GM23338 (cell line): ENCODE data around the gene MRPS10. TPM values are rescaled to one million over a fixed set of nuclear protein-coding genes. Genes with fewer than 3 reads are reported as not detected.

ENCODE experiments used
- ATAC-seq: fragments of 200-7000 bp; cut with Tn5 transposase; 3 replicates; pipeline ENCODE4 v1.9.1; 2020
- DNase-seq: peaks from one replicate; pipeline ENCODE4 v3.0.0-alpha.2; 2015; ENCODE audit warnings: low spot score
- H2AFZ ChIP-seq: fragments of 200-600 bp; sonication (generic); 2 replicates; pipeline ENCODE4 v1.8.0; 2016; ENCODE audit warnings: antibody characterized with exemption, mild to moderate bottlenecking, moderate library complexity
- H3F3A ChIP-seq: fragments of 200-600 bp; sonication (generic); replicated peaks from 2 replicates; pipeline ENCODE4 v1.8.0; 2017; ENCODE audit warnings: antibody characterized with exemption, mixed run types, low read depth
- H3K27ac ChIP-seq: fragments of 200-600 bp; sonication (generic); 2 replicates; pipeline ENCODE4 v1.6.1; 2016; ENCODE audit warnings: low read depth
- H3K27me3 ChIP-seq: fragments of 200-600 bp; sonication (generic); 2 replicates; pipeline ENCODE4 v1.8.0; 2016; ENCODE audit warnings: mild to moderate bottlenecking, mixed run types, moderate library complexity; ENCODE audit not compliant: insufficient read depth
- H3K36me3 ChIP-seq: fragments of 200-600 bp; sonication (generic); 2 replicates; pipeline ENCODE4 v1.8.0; 2016; ENCODE audit warnings: mild to moderate bottlenecking; ENCODE audit not compliant: insufficient read depth
- H3K4me1 ChIP-seq: fragments of 200-600 bp; sonication (generic); 2 replicates; pipeline ENCODE4 v1.8.0; 2016; ENCODE audit warnings: mild to moderate bottlenecking, moderate library complexity; ENCODE audit not compliant: insufficient read depth
- H3K4me2 ChIP-seq: fragments of 200-600 bp; sonication (generic); 2 replicates; pipeline ENCODE4 v1.7.1; 2017; ENCODE audit warnings: mixed run types
- H3K4me3 ChIP-seq: fragments of 200-600 bp; sonication (generic); 2 replicates; pipeline ENCODE4 v1.6.1; 2016; ENCODE audit warnings: mixed run types
- H3K79me2 ChIP-seq: fragments of 200-600 bp; sonication (generic); replicated peaks from 2 replicates; pipeline ENCODE4 v1.8.0; 2017; ENCODE audit warnings: mild to moderate bottlenecking; ENCODE audit not compliant: insufficient read depth
- H3K9me2 ChIP-seq: fragments of 200-600 bp; sonication (generic); 2 replicates; pipeline ENCODE4 v1.8.0; 2017; ENCODE audit not compliant: insufficient read depth
- H4K20me1 ChIP-seq: fragments of 200-600 bp; sonication (generic); replicated peaks from 2 replicates; pipeline ENCODE4 v1.8.0; 2017; ENCODE audit warnings: mild to moderate bottlenecking; ENCODE audit not compliant: insufficient read depth
- H3K27ac Mint-ChIP-seq: 2 replicates; pipeline ENCODE4 v1.8.0; 2020; ENCODE audit warnings: inconsistent platforms, mild to moderate bottlenecking, moderate library complexity, mixed read lengths
- H3K27me3 Mint-ChIP-seq: 3 replicates; pipeline ENCODE4 v1.8.0; 2022; ENCODE audit warnings: low read depth, mild to moderate bottlenecking, moderate library complexity, mixed read lengths, inconsistent platforms; ENCODE audit not compliant: insufficient read depth, poor library complexity
- H3K36me3 Mint-ChIP-seq: 3 replicates; pipeline ENCODE4 v1.8.0; 2021; ENCODE audit warnings: low read depth, mild to moderate bottlenecking, inconsistent platforms, moderate library complexity, mixed read lengths
- H3K4me1 Mint-ChIP-seq: 3 replicates; pipeline ENCODE4 v1.8.0; 2020; ENCODE audit warnings: mild to moderate bottlenecking, inconsistent platforms, mixed read lengths
- H3K4me3 Mint-ChIP-seq: 3 replicates; pipeline ENCODE4 v1.8.0; 2021; ENCODE audit warnings: moderate library complexity, mild to moderate bottlenecking, inconsistent platforms, mixed read lengths
- H3K9me3 Mint-ChIP-seq: 3 replicates; pipeline ENCODE4 v1.8.0; 2020; ENCODE audit warnings: moderate library complexity, mild to moderate bottlenecking, inconsistent platforms, mixed read lengths
- CREB1 ChIP-seq: fragments of 250-450 bp; sonication (Bioruptor Pico); IDR thresholded peaks from 2 replicates; pipeline ENCODE4 v1.5.0; 2020; ENCODE audit warnings: low read depth, mild to moderate bottlenecking, moderate library complexity
- ETS1 ChIP-seq: IDR thresholded peaks from 2 replicates; pipeline ENCODE4 v1.6.1; 2016; ENCODE audit warnings: antibody characterized with exemption
- EZH2 ChIP-seq: fragments of 200-600 bp; sonication (generic); IDR thresholded peaks from one replicate; pipeline ENCODE4 v1.8.0; 2017; ENCODE audit warnings: antibody characterized with exemption, mild to moderate bottlenecking, low read depth; ENCODE audit not compliant: unreplicated experiment
- JUNB ChIP-seq: IDR thresholded peaks from one replicate; pipeline ENCODE4 v1.6.1; 2016; ENCODE audit warnings: antibody characterized with exemption; ENCODE audit not compliant: unreplicated experiment
- POLR2AphosphoS5 ChIP-seq: IDR thresholded peaks from 2 replicates; pipeline ENCODE4 v1.6.1; 2016; ENCODE audit warnings: antibody characterized with exemption, low read depth
- STAT1 ChIP-seq: IDR thresholded peaks from one replicate; pipeline ENCODE4 v1.6.1; 2016; ENCODE audit warnings: antibody characterized with exemption; ENCODE audit not compliant: unreplicated experiment
- ZNF114 ChIP-seq: fragments of 250-450 bp; sonication (Bioruptor Pico); IDR thresholded peaks from 2 replicates; pipeline ENCODE4 v1.5.0; 2020; ENCODE audit warnings: mild to moderate bottlenecking, moderate library complexity
- ZNF462 ChIP-seq: fragments of 250-450 bp; sonication (Bioruptor Pico); IDR thresholded peaks from 2 replicates; pipeline ENCODE4 v1.5.0; 2020; ENCODE audit warnings: mild to moderate bottlenecking, moderate library complexity
- polyA plus RNA-seq: library from polyadenylated mRNA; unstranded; fragments of >200 nt; fragmentation: Nextera tagmentation; extraction: Ambion mirVana; gene quantifications from 2 replicates; pipeline ENCODE4 v1.2.1, GENCODE V29; 2016
- total RNA-seq: library from RNA; depleted of rRNA; stranded (reverse); fragments of >200 nt; shearing (Covaris generic); gene quantifications from 2 replicates; pipeline ENCODE4 v1.2.3, GENCODE V29; 2014

MRPS10 gene
- total and polyA plus RNA-seq, 2 experiments from 2014 or later = 36.2 to 42.7 TPM

GRCh38 chr6:42197555-42198362, 19.9 kb downstream of the MRPS10 start:
- Histone ChIP-seq H3F3A (0 out of 2 replicates have a peak, but pooled peaks cover 9% of the 10 kb centered on the region), H3K79me2 (no peaks in the 10 kb centered on the region), H3K9me2 (no peaks in the 10 kb centered on the region; the same call in 1 of the 2 replicates), H3K4me1 (peaks cover 6% of the 10 kb centered on the region), H3K36me3 (no peaks in the 10 kb centered on the region), H3K4me3 (no peak overlapping the region), H2AFZ (no peak overlapping the region), H3K4me2 (no peak overlapping the region), H4K20me1 (no peaks in the 10 kb centered on the region), H3K27ac (no peak overlapping the region), H3K27me3 (no peaks in the 10 kb centered on the region)
- Mint-ChIP-seq H3K36me3 (no peaks in the 10 kb centered on the region; the same call in 2 of the 3 replicates), H3K9me3 (no peaks in the 10 kb centered on the region), H3K4me1 (peaks cover 18% of the 10 kb centered on the region), H3K27me3 (peaks cover 4% of the 10 kb centered on the region), H3K4me3 (no peak overlapping the region), H3K27ac (no peak overlapping the region)
- DNase-seq (no peak), ATAC-seq (no peak)
- no peak for TF ChIP-seq EZH2

GRCh38 chr6:42195415-42195814, 22.2 kb downstream of the MRPS10 start:
- H3F3A ChIP-seq = 0 out of 2 replicates have a peak, but pooled peaks cover 9% of the 10 kb centered on the region
- TF ChIP-seq STAT1 = no peak
- no peak for ATAC-seq
- H3K9me2 ChIP-seq = no peaks in the 10 kb centered on the region; the same call in 1 of the 2 replicates
- H3K4me1 Mint-ChIP-seq = peaks cover 17% of the 10 kb centered on the region
- no peaks in the 10 kb centered on the region for H3K27me3 ChIP-seq
- no peaks in the 10 kb centered on the region for H3K36me3 ChIP-seq
- H4K20me1 ChIP-seq = no peaks in the 10 kb centered on the region
- H3K9me3 Mint-ChIP-seq = no peaks in the 10 kb centered on the region
- peaks cover 6% of the 10 kb centered on the region for H3K4me1 ChIP-seq
- H2AFZ ChIP-seq = no peak overlapping the region
- H3K4me3 Mint-ChIP-seq = no peak overlapping the region
- H3K27me3 Mint-ChIP-seq = peaks cover 8% of the 10 kb centered on the region
- no peak overlapping the region for H3K4me2 ChIP-seq
- H3K27ac ChIP-seq = no peak overlapping the region; the same call in 1 of the 2 replicates
- H3K27ac Mint-ChIP-seq = no peak overlapping the region
- no peaks in the 10 kb centered on the region for H3K79me2 ChIP-seq
- no peak overlapping the region for H3K4me3 ChIP-seq
- DNase-seq = no peak
- H3K36me3 Mint-ChIP-seq = no peaks in the 10 kb centered on the region; the same call in 2 of the 3 replicates

- H3K4me3 ChIP-seq = no peak overlapping the region
- H3K9me3 Mint-ChIP-seq = no peaks in the 10 kb centered on the region
- peaks cover 17% of the 10 kb centered on the region for H3K4me1 Mint-ChIP-seq
- no peak overlapping the region for H3K27ac Mint-ChIP-seq
- no peaks in the 10 kb centered on the region for H3K36me3 ChIP-seq
- H4K20me1 ChIP-seq = no peaks in the 10 kb centered on the region
- H3K27me3 Mint-ChIP-seq = peaks cover 8% of the 10 kb centered on the region
- peak; percentile 29; the same call in 2 of the 3 replicates for ATAC-seq
- peak overlapping the region; percentile 29; the same call in 1 of the 2 replicates for H3K27ac ChIP-seq
- H3K4me2 ChIP-seq = peak overlapping the region; percentile 28; the same call in 1 of the 2 replicates
- H3K79me2 ChIP-seq = no peaks in the 10 kb centered on the region
- H3K4me3 Mint-ChIP-seq = no peak overlapping the region
- no peaks in the 10 kb centered on the region; the same call in 2 of the 3 replicates for H3K36me3 Mint-ChIP-seq
- 0 out of 2 replicates have a peak, but pooled peaks cover 9% of the 10 kb centered on the region for H3F3A ChIP-seq
- DNase-seq = no peak
- H3K9me2 ChIP-seq = no peaks in the 10 kb centered on the region; the same call in 1 of the 2 replicates
- no peaks in the 10 kb centered on the region for H3K27me3 ChIP-seq
- H3K4me1 ChIP-seq = peaks cover 6% of the 10 kb centered on the region
- H2AFZ ChIP-seq = no peak overlapping the region
- TF ChIP-seq CREB1 (CRISPR knock-in tag) (no peak), ETS1 (no peak), JUNB (no peak), EZH2 (no peak), ZNF462 (no peak), ZNF114 (CRISPR knock-in tag) (no peak), POLR2AphosphoS5 (no peak)
Observed at GRCh38 chr6:42194056-42194455, 23.6 kb downstream of the MRPS10 start.
